Muscle layer of duodenum (tissue), 2 donors: ENCODE results near the gene NPAS2.

Experiments used
- H3K27ac ChIP-seq: one replicate; pipeline ENCODE4 v1.7.0; 2013; ENCODE audit warnings: mild to moderate bottlenecking, low read length
- H3K27me3 ChIP-seq: one replicate; pipeline ENCODE4 v1.7.0; 2013; ENCODE audit warnings: low read depth, mild to moderate bottlenecking, control low read depth, low read length
- H3K36me3 ChIP-seq, 2 donors: one replicate each; pipeline ENCODE4 v1.7.0; 2013; ENCODE audit warnings: low read length in 2 of 2, control low read depth in 1 of 2, mild to moderate bottlenecking in 1 of 2; ENCODE audit not compliant: insufficient read depth in 2 of 2, control insufficient read depth in 1 of 2
- H3K4me1 ChIP-seq, 2 donors: one replicate each; pipeline ENCODE4 v1.7.0; 2013; ENCODE audit warnings: low read length in 2 of 2, mild to moderate bottlenecking in 2 of 2, control low read depth in 1 of 2, moderate library complexity in 1 of 2; ENCODE audit not compliant: insufficient read depth in 2 of 2, control insufficient read depth in 1 of 2
- H3K4me3 ChIP-seq, 2 donors: one replicate each; pipeline ENCODE4 v1.7.0; 2013; ENCODE audit warnings: low read length in 2 of 2, low read depth in 1 of 2, mild to moderate bottlenecking in 1 of 2
- H3K9me3 ChIP-seq, 2 donors: one replicate each; pipeline ENCODE4 v1.7.0; 2013; ENCODE audit warnings: low read length in 2 of 2, control low read depth in 1 of 2, mild to moderate bottlenecking in 1 of 2; ENCODE audit not compliant: control insufficient read depth in 1 of 2
- donor health status: healthy.

Gene NPAS2

GRCh38 chr2:101038455-101039255 is 218.7 kb downstream of the NPAS2 start:
- no peaks in the 10 kb centered on the region for H3K9me3 ChIP-seq
- H3K27me3 ChIP-seq, result no peaks in the 10 kb centered on the region
- peaks cover 13 to 47% of the 10 kb centered on the region in 2 donors for H3K36me3 ChIP-seq
- no peaks in the 10 kb centered on the region for H3K4me1 ChIP-seq
- H3K27ac ChIP-seq, result no peak overlapping the region
- H3K4me3 ChIP-seq, result no peak overlapping the region

- H3K4me3 ChIP-seq, result no peak overlapping the region
- H3K9me3 ChIP-seq, result no peaks in the 10 kb centered on the region
- H3K4me1 ChIP-seq, result no peaks in the 10 kb centered on the region
- no peaks in the 10 kb centered on the region for H3K27me3 ChIP-seq
- peaks cover 9 to 40% of the 10 kb centered on the region in 2 donors for H3K36me3 ChIP-seq
- H3K27ac ChIP-seq, result no peak overlapping the region
Observed at GRCh38 chr2:101040072-101040471, 220.1 kb downstream of the NPAS2 start.

- Histone ChIP-seq H3K4me1 (no peaks in the 10 kb centered on the region), H3K36me3 (peaks cover 6 to 33% of the 10 kb centered on the region in 2 donors), H3K9me3 (no peaks in the 10 kb centered on the region), H3K27ac (no peak overlapping the region), H3K27me3 (no peaks in the 10 kb centered on the region), H3K4me3 (no peak overlapping the region)
Observed at GRCh38 chr2:101040761-101041160, 220.8 kb downstream of the NPAS2 start.

- H3K27ac ChIP-seq, result no peak overlapping the region
- no peaks in the 10 kb centered on the region for H3K9me3 ChIP-seq
- H3K4me3 ChIP-seq, result no peak overlapping the region
- H3K27me3 ChIP-seq, result no peaks in the 10 kb centered on the region
- peaks cover 6 to 29% of the 10 kb centered on the region in 2 donors for H3K36me3 ChIP-seq
- no peaks in the 10 kb centered on the region for H3K4me1 ChIP-seq
Observed at GRCh38 chr2:101041413-101041812, 221.5 kb downstream of the NPAS2 start.

DNA sequence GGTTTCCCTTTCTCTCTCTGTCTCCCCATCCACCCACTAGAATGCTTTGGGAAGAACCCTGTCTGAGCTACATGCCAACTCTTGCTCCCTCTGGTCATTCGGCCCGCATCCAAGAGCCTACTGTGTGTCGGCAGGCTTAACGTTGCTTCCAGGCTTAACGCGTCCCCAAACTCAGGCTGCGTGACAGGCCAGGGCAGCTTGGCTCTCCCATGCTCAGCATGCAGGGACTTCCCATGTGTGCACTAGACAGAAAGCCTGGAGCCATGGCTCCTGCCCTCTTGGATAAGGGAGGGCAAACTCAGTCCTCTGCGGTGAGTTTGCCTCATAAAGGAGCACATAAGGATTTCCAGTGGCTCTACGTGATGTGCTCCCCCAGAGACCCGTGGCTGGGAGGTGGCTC is 225.4 kb downstream of the NPAS2 start:
- Histone ChIP-seq H3K4me1 (no peaks in the 10 kb centered on the region), H3K36me3 (peaks cover 4 to 12% of the 10 kb centered on the region in 2 donors), H3K27me3 (no peaks in the 10 kb centered on the region), H3K4me3 (no peak overlapping the region), H3K9me3 (no peaks in the 10 kb centered on the region), H3K27ac (no peak overlapping the region)
